Lower leg skin (tissue), 3 donors: ENCODE measurements around the gene INPP5B.

Source experiments
- CTCF ChIP-seq, 3 donors: fragments of 450-650 bp; IDR thresholded peaks; one replicate each; pipeline ENCODE4 v1.5.1; 2016; ENCODE audit warnings: antibody characterized with exemption in 3 of 3, mild to moderate bottlenecking in 3 of 3, moderate library complexity in 2 of 3
- POLR2A ChIP-seq, 2 donors: fragments of 450-650 bp; IDR thresholded peaks; one replicate each; pipeline ENCODE4 v1.6.1; 2016 to 2017; ENCODE audit warnings: antibody characterized with exemption in 2 of 2, mild to moderate bottlenecking in 1 of 2, moderate library complexity in 1 of 2

GRCh38 chr1:37948166-37948565 lies 1.3 kb upstream of the INPP5B start:
- TF ChIP-seq CTCF (IDR thresholded peaks at IDR 0.05) (no peak), POLR2A (IDR thresholded peaks at IDR 0.05) (no peak)
